ENCODE data around the gene FAN1. TPM values are rescaled to one million over a fixed set of nuclear protein-coding genes. Genes with fewer than 3 reads are reported as not detected.

Gene FAN1
- total RNA-seq, 1 donor from 2014 or later: 35.3 TPM

DNA sequence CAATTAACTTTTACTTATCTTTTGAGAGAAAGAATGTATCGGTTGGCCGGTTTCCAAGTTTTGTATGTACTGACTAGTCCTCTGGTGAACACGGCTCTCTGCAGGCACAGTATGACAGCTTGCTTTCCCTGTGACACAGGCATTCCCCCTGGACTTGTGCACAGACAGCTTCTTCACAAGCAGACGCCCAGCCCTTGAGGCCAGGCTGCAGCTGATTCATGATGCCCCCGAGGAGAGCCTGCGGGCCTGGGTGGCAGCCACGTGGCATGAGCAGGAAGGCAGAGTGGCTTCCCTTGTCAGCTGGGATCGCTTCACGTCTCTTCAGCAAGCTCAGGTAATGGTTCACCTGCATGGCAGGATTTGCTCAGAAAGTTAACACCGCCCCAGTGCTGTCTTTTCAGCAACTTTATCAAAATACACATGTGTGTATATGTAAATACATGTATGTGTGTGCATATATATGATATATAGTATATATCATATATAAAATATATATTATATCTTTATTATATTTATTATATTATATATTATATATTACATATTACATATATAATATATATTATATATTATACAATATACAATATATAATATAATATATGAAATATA lies 25.5 kb downstream of the FAN1 start:
- Histone ChIP-seq H2AFZ (replicated peaks) (no peak overlapping the region), H3K9ac (no peak overlapping the region), H4K20me1 (ENCODE audit: low read depth) (peaks cover 3% of the 10 kb centered on the region), H3K4me3 (no peak overlapping the region), H3F3A (ENCODE audit: low read depth) (peaks cover 10% of the 10 kb centered on the region), H3K4me1 (no peaks in the 10 kb centered on the region), H3K27me3 (no peaks in the 10 kb centered on the region), H3K9me3 (ENCODE audit: low read depth) (no peaks in the 10 kb centered on the region), H3K36me3 (no peaks in the 10 kb centered on the region), H3K79me2 (ENCODE audit: low read depth) (no peaks in the 10 kb centered on the region), H3K4me2 (no peak overlapping the region), H3K27ac (no peak overlapping the region)
- Mint-ChIP-seq H3K27ac (no peak overlapping the region), H3K4me3 (no peak overlapping the region), H3K36me3 (peaks cover 39% of the 10 kb centered on the region), H3K27me3 (ENCODE audit: insufficient read depth, low read depth) (no peaks in the 10 kb centered on the region), H3K9me3 (no peaks in the 10 kb centered on the region), H3K4me1 (no peaks in the 10 kb centered on the region)
- TF ChIP-seq, protein P1, sequence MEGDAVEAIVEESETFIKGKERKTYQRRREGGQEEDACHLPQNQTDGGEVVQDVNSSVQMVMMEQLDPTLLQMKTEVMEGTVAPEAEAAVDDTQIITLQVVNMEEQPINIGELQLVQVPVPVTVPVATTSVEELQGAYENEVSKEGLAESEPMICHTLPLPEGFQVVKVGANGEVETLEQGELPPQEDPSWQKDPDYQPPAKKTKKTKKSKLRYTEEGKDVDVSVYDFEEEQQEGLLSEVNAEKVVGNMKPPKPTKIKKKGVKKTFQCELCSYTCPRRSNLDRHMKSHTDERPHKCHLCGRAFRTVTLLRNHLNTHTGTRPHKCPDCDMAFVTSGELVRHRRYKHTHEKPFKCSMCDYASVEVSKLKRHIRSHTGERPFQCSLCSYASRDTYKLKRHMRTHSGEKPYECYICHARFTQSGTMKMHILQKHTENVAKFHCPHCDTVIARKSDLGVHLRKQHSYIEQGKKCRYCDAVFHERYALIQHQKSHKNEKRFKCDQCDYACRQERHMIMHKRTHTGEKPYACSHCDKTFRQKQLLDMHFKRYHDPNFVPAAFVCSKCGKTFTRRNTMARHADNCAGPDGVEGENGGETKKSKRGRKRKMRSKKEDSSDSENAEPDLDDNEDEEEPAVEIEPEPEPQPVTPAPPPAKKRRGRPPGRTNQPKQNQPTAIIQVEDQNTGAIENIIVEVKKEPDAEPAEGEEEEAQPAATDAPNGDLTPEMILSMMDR (IDR thresholded peaks at IDR 0.05): no peak
- TF ChIP-seq EZH2phosphoT487 (IDR thresholded peaks at IDR 0.05) (no peak), EZH2 (IDR thresholded peaks at IDR 0.05) (no peak)
- DNase-seq (ENCODE audit: low spot score): no peak

DNA sequence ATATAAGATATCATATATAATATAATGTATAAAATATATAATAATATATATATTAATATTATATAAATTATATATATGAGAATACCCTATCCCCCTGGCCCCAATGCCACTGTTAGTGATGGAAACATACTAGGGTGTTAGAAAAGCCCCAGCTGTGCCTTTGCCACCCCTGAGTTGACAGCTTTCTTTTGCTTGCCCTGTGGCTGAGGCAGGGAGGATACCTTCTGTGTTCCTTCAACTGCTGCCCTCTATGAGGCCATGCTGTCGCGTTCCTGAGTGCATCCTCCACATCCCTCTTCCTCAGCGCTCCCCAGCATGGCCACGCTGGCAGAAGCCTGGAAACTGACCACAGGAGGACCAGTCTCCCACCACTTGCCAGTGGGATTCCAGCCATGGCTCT lies 26.3 kb downstream of the FAN1 start:
- TF ChIP-seq, protein P1 (IDR thresholded peaks at IDR 0.05): no peak
- no peak for TF ChIP-seq EZH2 (IDR thresholded peaks at IDR 0.05)
- TF ChIP-seq EZH2phosphoT487 (IDR thresholded peaks at IDR 0.05): no peak
- H3K27ac Mint-ChIP-seq: no peak overlapping the region
- no peak overlapping the region for H3K4me3 Mint-ChIP-seq

DNA sequence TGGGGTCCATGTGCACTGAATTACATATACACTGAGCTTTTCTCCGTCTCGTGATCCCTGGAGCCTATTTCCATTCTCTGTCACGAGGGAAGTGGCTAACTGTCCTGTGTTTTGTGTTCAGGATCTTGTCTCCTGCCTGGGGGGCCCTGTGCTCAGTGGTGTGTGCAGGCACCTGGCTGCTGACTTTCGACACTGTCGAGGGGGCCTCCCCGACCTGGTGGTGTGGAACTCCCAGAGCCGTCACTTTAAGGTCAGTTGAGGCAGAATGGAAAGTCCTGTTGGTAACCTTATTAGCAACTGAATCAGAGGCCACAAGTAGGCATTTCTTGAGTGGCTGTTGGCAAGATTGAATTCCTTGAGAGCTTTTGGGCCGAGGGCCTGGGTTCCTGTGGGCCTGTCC lies 26.7 kb downstream of the FAN1 start:
- no peak for DNase-seq (ENCODE audit: low spot score)
- Histone ChIP-seq H2AFZ (replicated peaks) (no peak overlapping the region), H3F3A (ENCODE audit: low read depth) (peaks cover 9% of the 10 kb centered on the region), H3K9me3 (ENCODE audit: low read depth) (no peaks in the 10 kb centered on the region), H4K20me1 (ENCODE audit: low read depth) (peaks cover 3% of the 10 kb centered on the region), H3K36me3 (no peaks in the 10 kb centered on the region), H3K9ac (no peak overlapping the region), H3K27me3 (no peaks in the 10 kb centered on the region), H3K27ac (no peak overlapping the region), H3K79me2 (ENCODE audit: low read depth) (no peaks in the 10 kb centered on the region), H3K4me1 (no peaks in the 10 kb centered on the region), H3K4me3 (no peak overlapping the region), H3K4me2 (no peak overlapping the region)
- Mint-ChIP-seq H3K4me3 (no peak overlapping the region), H3K9me3 (no peaks in the 10 kb centered on the region), H3K4me1 (no peaks in the 10 kb centered on the region), H3K27ac (no peak overlapping the region), H3K27me3 (ENCODE audit: insufficient read depth, low read depth) (no peaks in the 10 kb centered on the region), H3K36me3 (peaks cover 39% of the 10 kb centered on the region)
- no peak for TF ChIP-seq EZH2phosphoT487 (IDR thresholded peaks at IDR 0.05)
- no peak for TF ChIP-seq EZH2 (IDR thresholded peaks at IDR 0.05)
- TF ChIP-seq, protein P1 (IDR thresholded peaks at IDR 0.05): no peak

More for the DNA sequence above, 26.3 kb downstream of the FAN1 start:
- Histone ChIP-seq H3K9ac (no peak overlapping the region), H3K4me2 (no peak overlapping the region), H3K9me3 (ENCODE audit: low read depth) (no peaks in the 10 kb centered on the region), H3K4me1 (no peaks in the 10 kb centered on the region), H3F3A (ENCODE audit: low read depth) (peaks cover 9% of the 10 kb centered on the region), H3K36me3 (no peaks in the 10 kb centered on the region), H3K27ac (no peak overlapping the region), H3K4me3 (no peak overlapping the region), H4K20me1 (ENCODE audit: low read depth) (peaks cover 3% of the 10 kb centered on the region), H2AFZ (replicated peaks) (no peak overlapping the region), H3K27me3 (no peaks in the 10 kb centered on the region), H3K79me2 (ENCODE audit: low read depth) (no peaks in the 10 kb centered on the region)
- DNase-seq (ENCODE audit: low spot score): no peak
- Mint-ChIP-seq H3K36me3 (peaks cover 39% of the 10 kb centered on the region), H3K27me3 (ENCODE audit: insufficient read depth, low read depth) (no peaks in the 10 kb centered on the region), H3K4me1 (no peaks in the 10 kb centered on the region), H3K9me3 (no peaks in the 10 kb centered on the region)

Measured in neural progenitor cell (in vitro differentiated cells).